ENCODE results near the gene NEGR1. TPM values are rescaled to one million over a fixed set of nuclear protein-coding genes. Genes with fewer than 3 reads are reported as not detected.

The NEGR1 gene
- total and polyA plus RNA-seq, 2 donors (not counting 3 experiments of a cell fraction or from before 2014, with no cell fraction given): 6.8 to 21.8 TPM

DNA sequence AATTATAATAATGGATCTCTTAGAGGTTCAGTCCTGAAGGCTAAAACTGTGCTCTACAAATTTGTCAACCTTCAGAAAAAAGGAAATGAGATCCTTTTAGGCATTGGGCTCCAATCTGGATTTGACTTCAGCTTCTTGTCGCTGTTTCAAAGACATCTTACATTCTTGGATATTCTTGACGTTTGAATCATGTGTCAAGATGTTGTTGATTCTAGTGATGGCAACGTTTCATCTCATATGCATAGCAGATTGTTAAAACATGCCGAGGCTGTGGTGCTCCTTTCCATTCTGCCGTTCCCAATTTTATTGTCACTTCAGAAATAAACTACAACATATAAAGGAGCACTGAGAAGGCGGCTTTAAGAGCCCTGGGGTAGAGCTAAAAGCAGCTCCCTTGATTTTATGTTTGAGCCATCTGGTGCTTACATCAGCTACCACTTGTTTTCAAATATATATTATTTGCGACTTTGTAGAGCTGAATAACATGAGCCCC lies 733.9 kb downstream of the NEGR1 start:
- FAIRE-seq (no peak), DNase-seq (ENCODE audit: low read depth, low spot score) (no peak)
- Histone ChIP-seq H4K20me1 (replicated peaks; ENCODE audit: control insufficient read depth, extremely low read depth, insufficient read depth, low read length) (no peaks in the 10 kb centered on the region), H3K4me2 (ENCODE audit: insufficient read depth, low read length) (no peak overlapping the region), H3K27ac (ENCODE audit: insufficient read depth, low read depth, low read length) (no peak overlapping the region), H3K4me3 (replicated peaks in 1 of 3; ENCODE audit: insufficient read depth in 1 of 3, low read depth in 1 of 3, low read length in 3 of 3) (no peak overlapping the region), H3K9me3 (replicated peaks; ENCODE audit: control insufficient read depth, insufficient read depth, low read length) (no peaks in the 10 kb centered on the region), H3K27me3 (ENCODE audit: control insufficient read depth in 2 of 2, insufficient read depth in 2 of 2, low read length in 2 of 2) (no peaks in the 10 kb centered on the region), H3K79me2 (ENCODE audit: control insufficient read depth, insufficient read depth, low read length) (no peaks in the 10 kb centered on the region), H3K9ac (replicated peaks; ENCODE audit: extremely low read depth, insufficient read depth, low read length) (no peak overlapping the region), H3K36me3 (ENCODE audit: control insufficient read depth in 2 of 2, extremely low read depth in 1 of 2, insufficient read depth in 2 of 2, low read length in 2 of 2) (no peaks in the 10 kb centered on the region), H2AFZ (ENCODE audit: low read depth, low read length) (no peak overlapping the region), H3K9me1 (replicated peaks; ENCODE audit: control insufficient read depth, extremely low read depth, insufficient read depth, low read length) (no peaks in the 10 kb centered on the region), H3K4me1 (ENCODE audit: control insufficient read depth, extremely low read depth, insufficient read depth, low read length) (no peaks in the 10 kb centered on the region)
- intact Hi-C loops (cut with micrococcal nuclease) (no loop called here), dilution Hi-C loops (cut with MboI; ENCODE audit: extremely low pct_ligation_motif_present, low sequenced_read_pairs) (no loop called here)
- POLR2A ChIA-PET: no interaction called here
- TF ChIP-seq FOS (IDR thresholded peaks at IDR 0.05; ENCODE audit: borderline replicate concordance, insufficient read depth, low read length): no peak
- no peak for TF ChIP-seq GATA2 (IDR thresholded peaks at IDR 0.05; ENCODE audit: insufficient read depth, insufficient read length, low read depth, low read length)
- TF ChIP-seq POLR2AphosphoS5 (IDR thresholded peaks at IDR 0.05; ENCODE audit: insufficient read depth, low read depth, low read length): no peak
- no peak for TF ChIP-seq MYC (IDR thresholded peaks at IDR 0.05; ENCODE audit: low read depth, low read length)
- TF ChIP-seq, protein P1, sequence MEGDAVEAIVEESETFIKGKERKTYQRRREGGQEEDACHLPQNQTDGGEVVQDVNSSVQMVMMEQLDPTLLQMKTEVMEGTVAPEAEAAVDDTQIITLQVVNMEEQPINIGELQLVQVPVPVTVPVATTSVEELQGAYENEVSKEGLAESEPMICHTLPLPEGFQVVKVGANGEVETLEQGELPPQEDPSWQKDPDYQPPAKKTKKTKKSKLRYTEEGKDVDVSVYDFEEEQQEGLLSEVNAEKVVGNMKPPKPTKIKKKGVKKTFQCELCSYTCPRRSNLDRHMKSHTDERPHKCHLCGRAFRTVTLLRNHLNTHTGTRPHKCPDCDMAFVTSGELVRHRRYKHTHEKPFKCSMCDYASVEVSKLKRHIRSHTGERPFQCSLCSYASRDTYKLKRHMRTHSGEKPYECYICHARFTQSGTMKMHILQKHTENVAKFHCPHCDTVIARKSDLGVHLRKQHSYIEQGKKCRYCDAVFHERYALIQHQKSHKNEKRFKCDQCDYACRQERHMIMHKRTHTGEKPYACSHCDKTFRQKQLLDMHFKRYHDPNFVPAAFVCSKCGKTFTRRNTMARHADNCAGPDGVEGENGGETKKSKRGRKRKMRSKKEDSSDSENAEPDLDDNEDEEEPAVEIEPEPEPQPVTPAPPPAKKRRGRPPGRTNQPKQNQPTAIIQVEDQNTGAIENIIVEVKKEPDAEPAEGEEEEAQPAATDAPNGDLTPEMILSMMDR (IDR thresholded peaks at IDR 0.05; ENCODE audit: extremely low read depth in 1 of 2, insufficient read depth in 1 of 2, low read depth in 1 of 2, low read length in 2 of 2): no peak
- no peak for TF ChIP-seq EZH2 (IDR thresholded peaks at IDR 0.05; ENCODE audit: borderline replicate concordance, low read depth, low read length, severe bottlenecking)
- TF ChIP-seq POLR2A (IDR thresholded peaks at IDR 0.05; ENCODE audit: low read depth, low read length): no peak
- TF ChIP-seq, protein P2, sequence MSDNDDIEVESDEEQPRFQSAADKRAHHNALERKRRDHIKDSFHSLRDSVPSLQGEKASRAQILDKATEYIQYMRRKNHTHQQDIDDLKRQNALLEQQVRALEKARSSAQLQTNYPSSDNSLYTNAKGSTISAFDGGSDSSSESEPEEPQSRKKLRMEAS (IDR thresholded peaks at IDR 0.05; ENCODE audit: insufficient read depth, insufficient read length): no peak
- no peak for TF ChIP-seq JUN (IDR thresholded peaks at IDR 0.05; ENCODE audit: borderline replicate concordance, insufficient read depth, insufficient read length, low read depth)
- CTCF ChIA-PET: no interaction called here
- no TSS peak for BruUV-seq (replicated peaks)
